Ishikawa (cell line): ENCODE data around the gene ADM2.

Experiments
- CEBPB ChIP-seq: IDR thresholded peaks from 2 replicates; pipeline ENCODE4 v1.6.1; 2012
- CREB1 ChIP-seq: IDR thresholded peaks from 2 replicates; pipeline ENCODE4 v1.6.1; 2012; ENCODE audit warnings: low read depth
- EGR1 ChIP-seq: IDR thresholded peaks from 2 replicates; pipeline ENCODE4 v1.6.1; 2012
- EP300 ChIP-seq: IDR thresholded peaks from 2 replicates; pipeline ENCODE4 v1.6.1; 2012; ENCODE audit warnings: borderline replicate concordance
- FOXM1 ChIP-seq: IDR thresholded peaks from 2 replicates; pipeline ENCODE4 v1.6.1; 2012; ENCODE audit warnings: low read depth, borderline replicate concordance
- NFIC ChIP-seq: IDR thresholded peaks from 2 replicates; pipeline ENCODE4 v1.6.1; 2012
- RAD21 ChIP-seq: IDR thresholded peaks from 2 replicates; pipeline ENCODE4 v1.6.1; 2012; ENCODE audit warnings: low read depth
- TAF1 ChIP-seq: IDR thresholded peaks from 2 replicates; pipeline ENCODE4 v1.6.1; 2012; ENCODE audit warnings: low read depth, mild to moderate bottlenecking
- TCF12 ChIP-seq: IDR thresholded peaks from 2 replicates; pipeline ENCODE4 v1.6.1; 2012; ENCODE audit warnings: low read depth
- TEAD4 ChIP-seq: IDR thresholded peaks from 2 replicates; pipeline ENCODE4 v1.6.1; 2012
- USF1 ChIP-seq: IDR thresholded peaks from 2 replicates; pipeline ENCODE4 v1.6.1; 2012
- YY1 ChIP-seq: IDR thresholded peaks from 2 replicates; pipeline ENCODE4 v1.6.1; 2012; ENCODE audit warnings: low read depth
- ZBTB7A ChIP-seq: IDR thresholded peaks from 2 replicates; pipeline ENCODE4 v1.6.1; 2012; ENCODE audit warnings: low read depth
- TF ChIP-seq, protein P1 (sequence below): IDR thresholded peaks from 2 replicates; pipeline ENCODE4 v1.6.1; 2012
- TF ChIP-seq, protein P2 (sequence below): IDR thresholded peaks from 2 replicates; pipeline ENCODE4 v1.6.1; 2012; ENCODE audit warnings: low read depth, mild to moderate bottlenecking

The ADM2 gene

GRCh38 chr22:50447576-50448551 is 33.5 kb upstream of the ADM2 start:
- TF ChIP-seq YY1: no peak
- TF ChIP-seq, protein P1, sequence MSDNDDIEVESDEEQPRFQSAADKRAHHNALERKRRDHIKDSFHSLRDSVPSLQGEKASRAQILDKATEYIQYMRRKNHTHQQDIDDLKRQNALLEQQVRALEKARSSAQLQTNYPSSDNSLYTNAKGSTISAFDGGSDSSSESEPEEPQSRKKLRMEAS: no peak
- no peak for TF ChIP-seq EGR1
- TF ChIP-seq, protein P2, sequence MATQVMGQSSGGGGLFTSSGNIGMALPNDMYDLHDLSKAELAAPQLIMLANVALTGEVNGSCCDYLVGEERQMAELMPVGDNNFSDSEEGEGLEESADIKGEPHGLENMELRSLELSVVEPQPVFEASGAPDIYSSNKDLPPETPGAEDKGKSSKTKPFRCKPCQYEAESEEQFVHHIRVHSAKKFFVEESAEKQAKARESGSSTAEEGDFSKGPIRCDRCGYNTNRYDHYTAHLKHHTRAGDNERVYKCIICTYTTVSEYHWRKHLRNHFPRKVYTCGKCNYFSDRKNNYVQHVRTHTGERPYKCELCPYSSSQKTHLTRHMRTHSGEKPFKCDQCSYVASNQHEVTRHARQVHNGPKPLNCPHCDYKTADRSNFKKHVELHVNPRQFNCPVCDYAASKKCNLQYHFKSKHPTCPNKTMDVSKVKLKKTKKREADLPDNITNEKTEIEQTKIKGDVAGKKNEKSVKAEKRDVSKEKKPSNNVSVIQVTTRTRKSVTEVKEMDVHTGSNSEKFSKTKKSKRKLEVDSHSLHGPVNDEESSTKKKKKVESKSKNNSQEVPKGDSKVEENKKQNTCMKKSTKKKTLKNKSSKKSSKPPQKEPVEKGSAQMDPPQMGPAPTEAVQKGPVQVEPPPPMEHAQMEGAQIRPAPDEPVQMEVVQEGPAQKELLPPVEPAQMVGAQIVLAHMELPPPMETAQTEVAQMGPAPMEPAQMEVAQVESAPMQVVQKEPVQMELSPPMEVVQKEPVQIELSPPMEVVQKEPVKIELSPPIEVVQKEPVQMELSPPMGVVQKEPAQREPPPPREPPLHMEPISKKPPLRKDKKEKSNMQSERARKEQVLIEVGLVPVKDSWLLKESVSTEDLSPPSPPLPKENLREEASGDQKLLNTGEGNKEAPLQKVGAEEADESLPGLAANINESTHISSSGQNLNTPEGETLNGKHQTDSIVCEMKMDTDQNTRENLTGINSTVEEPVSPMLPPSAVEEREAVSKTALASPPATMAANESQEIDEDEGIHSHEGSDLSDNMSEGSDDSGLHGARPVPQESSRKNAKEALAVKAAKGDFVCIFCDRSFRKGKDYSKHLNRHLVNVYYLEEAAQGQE: no peak
- no peak for TF ChIP-seq TCF12
- TF ChIP-seq ZBTB7A: no peak
- TF ChIP-seq CREB1: no peak
- TF ChIP-seq TEAD4: no peak
- no peak for TF ChIP-seq FOXM1
- no peak for TF ChIP-seq USF1
- no peak for TF ChIP-seq NFIC

DNA sequence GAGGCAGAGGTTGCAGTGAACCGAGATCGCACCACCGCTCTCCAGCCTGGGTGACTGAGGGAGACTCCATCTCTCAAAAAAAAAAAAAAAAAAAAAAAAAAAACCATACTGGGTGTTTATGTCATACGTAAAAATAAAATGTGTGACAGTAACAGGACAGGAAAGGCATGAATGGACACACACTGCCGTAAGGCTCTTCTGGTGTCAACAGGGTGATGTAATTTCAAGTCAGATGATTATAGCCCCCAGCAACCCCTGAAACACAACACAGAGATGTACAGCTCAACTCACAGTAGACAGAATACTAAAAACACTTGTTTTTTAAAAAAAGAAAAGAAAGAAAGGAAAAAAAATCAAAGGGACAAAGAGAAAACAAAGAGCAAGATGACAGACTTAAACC is 28.7 kb upstream of the ADM2 start:
- no peak for TF ChIP-seq EP300
- no peak for TF ChIP-seq YY1
- TF ChIP-seq, protein P1: no peak
- TF ChIP-seq TCF12: no peak
- TF ChIP-seq USF1: no peak

DNA sequence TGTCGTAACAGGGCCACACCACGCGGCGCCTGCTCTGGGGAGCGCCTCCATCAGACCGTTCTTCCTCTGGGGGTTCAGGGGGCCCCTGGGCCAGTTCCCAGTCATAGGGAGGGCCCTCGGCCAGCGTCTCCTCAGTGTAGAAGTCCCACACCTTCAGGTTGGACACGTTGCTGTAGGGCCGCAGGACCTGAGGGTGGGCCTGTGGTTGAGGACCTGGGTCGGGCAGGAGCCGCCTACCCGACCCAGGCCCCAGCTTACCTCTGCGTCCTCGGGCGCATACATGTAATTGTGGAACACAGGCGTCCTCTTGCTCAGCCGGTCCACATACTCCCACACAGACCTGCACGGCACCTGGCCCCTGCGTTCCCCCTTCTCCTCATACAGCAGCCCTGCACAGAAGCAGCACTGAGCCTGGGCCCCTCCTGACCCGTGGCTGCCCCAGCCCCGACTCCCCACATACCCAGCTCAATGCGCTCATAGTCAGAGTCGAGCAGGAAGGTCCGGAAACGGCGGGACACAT is 26.7 kb upstream of the ADM2 start:
- TF ChIP-seq TAF1 (no peak), ZBTB7A (no peak), CEBPB (no peak), YY1 (no peak), RAD21 (no peak), FOXM1 (no peak), TCF12 (no peak), TEAD4 (no peak), USF1 (no peak), EGR1 (no peak)
- TF ChIP-seq, protein P2: no peak
- TF ChIP-seq, protein P1: no peak

- no peak for TF ChIP-seq USF1
- TF ChIP-seq, protein P2: no peak
- TF ChIP-seq EGR1: no peak
- no peak for TF ChIP-seq EP300
- no peak for TF ChIP-seq TEAD4
Observed at GRCh38 chr22:50455201-50455600, 26.1 kb upstream of the ADM2 start.
